ENCODE measurements around the gene UBA6. TPM values are rescaled to one million over a fixed set of nuclear protein-coding genes. Genes with fewer than 3 reads are reported as not detected.

UBA6 gene
- total RNA-seq, 4 donors from 2014 or later: 49.2 to 82.6 (median 77.5) TPM

DNA sequence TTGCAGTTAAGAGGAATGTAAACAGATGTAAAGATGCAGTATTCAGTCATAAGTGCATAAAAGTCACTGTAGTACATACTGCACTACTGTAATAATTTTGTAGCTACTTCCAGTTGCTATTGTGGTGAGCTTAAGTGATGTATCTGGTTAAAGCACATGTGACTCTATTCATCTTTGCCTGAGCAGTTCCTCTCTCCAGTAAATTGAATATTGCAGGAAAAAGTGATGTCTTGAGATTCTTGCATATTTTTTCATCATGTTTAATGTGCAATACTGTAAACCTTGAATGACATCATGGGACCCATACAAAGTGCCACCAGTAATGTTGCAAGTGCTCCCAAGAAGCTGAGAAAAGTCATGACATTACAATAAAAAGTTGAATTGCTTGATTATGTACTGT, 9.6 kb downstream of the UBA6 start:
- TF ChIP-seq, protein P1, sequence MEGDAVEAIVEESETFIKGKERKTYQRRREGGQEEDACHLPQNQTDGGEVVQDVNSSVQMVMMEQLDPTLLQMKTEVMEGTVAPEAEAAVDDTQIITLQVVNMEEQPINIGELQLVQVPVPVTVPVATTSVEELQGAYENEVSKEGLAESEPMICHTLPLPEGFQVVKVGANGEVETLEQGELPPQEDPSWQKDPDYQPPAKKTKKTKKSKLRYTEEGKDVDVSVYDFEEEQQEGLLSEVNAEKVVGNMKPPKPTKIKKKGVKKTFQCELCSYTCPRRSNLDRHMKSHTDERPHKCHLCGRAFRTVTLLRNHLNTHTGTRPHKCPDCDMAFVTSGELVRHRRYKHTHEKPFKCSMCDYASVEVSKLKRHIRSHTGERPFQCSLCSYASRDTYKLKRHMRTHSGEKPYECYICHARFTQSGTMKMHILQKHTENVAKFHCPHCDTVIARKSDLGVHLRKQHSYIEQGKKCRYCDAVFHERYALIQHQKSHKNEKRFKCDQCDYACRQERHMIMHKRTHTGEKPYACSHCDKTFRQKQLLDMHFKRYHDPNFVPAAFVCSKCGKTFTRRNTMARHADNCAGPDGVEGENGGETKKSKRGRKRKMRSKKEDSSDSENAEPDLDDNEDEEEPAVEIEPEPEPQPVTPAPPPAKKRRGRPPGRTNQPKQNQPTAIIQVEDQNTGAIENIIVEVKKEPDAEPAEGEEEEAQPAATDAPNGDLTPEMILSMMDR (IDR thresholded peaks at IDR 0.05): no peak
- DNase-seq (ENCODE audit: low spot score): no peak
- no peak for ATAC-seq (ENCODE audit: low FRiP score)

DNA sequence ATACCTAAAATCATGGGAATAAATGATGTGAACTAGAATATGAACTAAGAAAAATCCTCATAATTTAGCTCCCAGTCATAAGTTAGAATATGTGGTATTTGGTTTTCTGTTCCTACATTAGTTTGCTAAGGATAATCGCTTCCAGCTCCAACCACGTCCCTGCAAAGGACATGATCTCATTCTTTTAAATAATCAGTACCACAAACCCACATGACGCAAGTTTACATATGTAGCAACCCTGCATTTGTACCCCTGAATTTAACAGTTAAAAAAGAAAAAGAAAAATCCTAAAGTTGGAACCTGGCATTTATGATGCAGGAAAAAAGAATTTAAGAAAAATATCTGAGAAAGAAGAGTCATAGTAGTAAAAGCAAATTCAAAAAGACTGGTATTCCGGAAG, 13.3 kb downstream of the UBA6 start:
- TF ChIP-seq, protein P1 (IDR thresholded peaks at IDR 0.05): no peak
- DNase-seq (ENCODE audit: low spot score) (no peak), ATAC-seq (ENCODE audit: low FRiP score) (no peak)

DNA sequence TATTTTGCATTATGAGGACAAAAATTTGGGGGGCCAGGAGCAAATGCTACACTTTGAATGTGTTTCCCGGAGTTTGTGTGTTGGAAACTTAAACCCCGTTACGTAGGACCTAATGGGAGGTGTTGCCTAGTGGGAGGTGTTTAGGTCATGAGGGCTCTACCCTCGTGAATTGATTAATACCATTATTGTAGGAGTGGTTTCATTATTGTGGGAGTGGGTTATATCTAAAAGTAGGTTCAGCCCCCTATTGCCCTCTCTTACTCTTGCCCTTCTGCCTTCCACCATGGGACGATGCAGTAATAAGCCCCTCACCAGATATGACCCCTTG, 15.5 kb downstream of the UBA6 start:
- TF ChIP-seq, protein P1 (IDR thresholded peaks at IDR 0.05): no peak
- ATAC-seq (ENCODE audit: low FRiP score): no peak
- DNase-seq (ENCODE audit: low spot score): no peak

DNA sequence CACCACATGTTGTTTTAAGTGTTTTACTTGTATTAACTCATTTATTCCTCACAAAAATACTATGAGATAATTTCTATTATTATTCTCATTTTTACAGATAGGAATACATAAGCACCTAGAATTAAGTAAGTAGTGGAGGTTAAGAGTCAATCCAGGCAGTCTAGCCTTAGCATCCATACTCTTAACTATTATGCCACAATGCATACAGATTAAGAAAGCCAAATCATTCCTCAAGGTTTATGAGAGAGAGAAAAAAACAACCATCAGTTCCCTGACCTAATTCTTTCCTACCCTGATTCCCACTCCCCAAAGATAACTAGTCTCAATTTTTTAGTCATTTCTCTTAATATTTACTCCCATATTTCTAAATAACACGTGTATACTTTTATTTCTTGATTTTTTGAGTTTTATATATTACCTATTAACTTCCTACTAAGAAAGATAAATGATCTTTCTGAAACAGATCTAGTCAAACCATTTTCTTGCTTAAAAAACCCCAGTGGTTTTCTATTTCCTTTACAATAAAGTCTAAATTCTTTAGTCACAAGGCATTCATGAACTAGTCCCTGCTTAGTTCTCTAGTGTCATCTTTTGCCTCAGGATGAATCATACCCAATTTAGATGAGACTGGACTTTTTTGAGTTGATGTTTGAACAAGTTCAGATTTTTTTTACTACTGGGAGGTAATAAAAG, 16.0 kb downstream of the UBA6 start:
- TF ChIP-seq, protein P1 (IDR thresholded peaks at IDR 0.05): no peak
- ATAC-seq (ENCODE audit: low FRiP score) (no peak), DNase-seq (ENCODE audit: low spot score) (no peak)

DNA sequence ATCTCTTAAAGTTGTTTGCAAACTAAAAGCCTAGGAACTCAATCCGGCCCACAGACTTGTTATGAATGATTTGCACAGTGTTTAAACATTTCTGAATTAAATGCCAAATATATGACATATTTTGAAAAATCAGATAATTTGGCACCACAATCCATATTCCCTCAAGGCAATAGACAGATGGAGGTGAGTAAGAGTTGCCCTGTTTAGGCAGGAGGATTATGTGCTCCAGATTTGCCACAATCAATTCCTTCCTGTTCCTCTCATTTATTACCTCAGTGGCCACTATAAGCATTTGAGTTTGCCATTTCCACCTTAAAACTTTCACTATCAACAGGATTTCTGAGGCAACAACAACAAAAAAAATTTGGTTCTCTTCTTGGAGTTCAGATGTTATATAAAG, 18.7 kb downstream of the UBA6 start:
- ATAC-seq (ENCODE audit: low FRiP score) (no peak), DNase-seq (ENCODE audit: low spot score) (no peak)
- TF ChIP-seq, protein P1 (IDR thresholded peaks at IDR 0.05): no peak

DNA sequence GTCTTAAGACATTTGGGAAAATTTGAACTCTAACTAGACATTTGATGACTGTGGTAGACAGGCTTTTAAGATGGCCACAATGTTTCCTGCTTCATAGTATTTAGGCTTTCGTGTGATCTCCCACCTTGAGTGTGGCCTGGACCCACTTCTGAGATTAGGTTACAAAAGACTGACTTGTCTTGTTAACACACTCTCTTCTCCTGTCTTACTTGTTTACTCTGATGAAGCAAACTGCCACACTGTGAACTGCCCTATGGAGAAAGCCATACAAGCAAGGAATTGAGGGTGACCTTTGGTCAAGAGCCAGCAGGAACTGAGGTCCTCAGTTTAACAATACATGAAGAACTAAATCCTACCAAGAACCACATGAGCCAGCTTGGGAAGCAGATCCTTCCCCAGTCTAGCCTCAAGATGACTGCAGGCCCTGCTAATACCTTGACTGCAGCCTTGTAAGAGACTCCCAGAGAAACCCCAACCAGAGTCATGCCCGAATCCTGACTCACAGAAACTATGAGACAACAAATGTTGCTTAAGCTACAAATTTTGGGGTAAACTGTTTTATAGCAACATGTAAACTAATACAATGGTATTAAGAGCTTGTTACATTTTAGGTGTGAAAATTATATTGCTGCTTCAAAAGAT, 20.3 kb downstream of the UBA6 start:
- DNase-seq (ENCODE audit: low spot score) (no peak), ATAC-seq (ENCODE audit: low FRiP score) (no peak)
- TF ChIP-seq, protein P1 (IDR thresholded peaks at IDR 0.05): no peak

DNA sequence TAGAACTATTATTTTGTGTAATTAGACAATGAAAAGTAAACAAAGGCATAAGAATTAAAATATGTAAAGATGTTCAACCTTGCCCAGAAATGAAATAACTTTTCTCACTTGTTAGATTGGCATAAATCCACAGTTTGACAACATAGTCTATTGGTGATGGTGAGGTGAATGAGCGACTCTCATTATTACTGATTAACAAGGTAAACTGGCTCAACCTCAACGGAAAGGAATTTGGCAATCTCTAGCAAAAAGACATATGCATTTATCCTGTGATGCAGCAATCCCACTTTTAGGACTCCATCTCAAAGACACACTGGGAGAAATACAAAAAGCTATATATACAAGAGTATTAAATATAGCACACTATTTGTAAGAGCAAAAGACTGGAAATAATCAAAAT, 22.3 kb downstream of the UBA6 start:
- TF ChIP-seq, protein P1 (IDR thresholded peaks at IDR 0.05): no peak
- DNase-seq (ENCODE audit: low spot score) (no peak), ATAC-seq (ENCODE audit: low FRiP score) (no peak)
